Right atrium auricular region (tissue), 2 donors: ENCODE measurements around the gene P4HTM. TPM values are rescaled to one million over a fixed set of nuclear protein-coding genes. Genes with fewer than 3 reads are reported as not detected.

Experiments used
- DNase-seq: peaks from one replicate; pipeline ENCODE4 v3.0.0-alpha.2; 2019; ENCODE audit warnings: low spot score
- H3K27ac ChIP-seq, 2 donors: fragments of 200-600 bp; sonication (generic); 1 replicate in 1 of 2; 2 replicates in 1 of 2; pipeline ENCODE4 v1.5.1; 2016 to 2019
- H3K27me3 ChIP-seq, 2 donors: fragments of 200-600 bp; sonication (generic); one replicate each; pipeline versions ENCODE4 v1.5.1 to v1.6.0; 2017 to 2019
- H3K36me3 ChIP-seq: fragments of 200-600 bp; sonication (generic); one replicate; pipeline ENCODE4 v1.5.1; 2016
- H3K4me1 ChIP-seq, 2 donors: fragments of 200-600 bp; sonication (generic); one replicate each; pipeline versions ENCODE4 v1.5.1 to v1.6.0; 2017 to 2019
- H3K4me3 ChIP-seq, 2 donors: fragments of 200-600 bp; sonication (generic); 1 replicate in 1 of 2; 2 replicates in 1 of 2; pipeline ENCODE4 v1.5.1; 2017 to 2019; ENCODE audit warnings: mild to moderate bottlenecking in 1 of 2, moderate library complexity in 1 of 2
- H3K9me3 ChIP-seq, 2 donors: fragments of 200-600 bp; sonication (generic); one replicate each; pipeline ENCODE4 v1.5.1; 2019
- total RNA-seq, 2 donors: library from RNA; depleted of rRNA; stranded (reverse); fragments of >200 nt; gene quantifications; one replicate each; pipeline ENCODE4 v1.1.0, GENCODE V29; 2016
- TF ChIP-seq, protein P1 (sequence below), 2 donors: fragments of 200-600 bp; sonication (generic); IDR thresholded peaks; one replicate each; pipeline ENCODE4 v1.5.1; 2019; ENCODE audit warnings: antibody characterized with exemption in 2 of 2

Gene P4HTM
- total RNA-seq, 2 donors from 2014 or later: 40.5 to 45.4 TPM

- DNase-seq: no peak
- TF ChIP-seq, protein P1, sequence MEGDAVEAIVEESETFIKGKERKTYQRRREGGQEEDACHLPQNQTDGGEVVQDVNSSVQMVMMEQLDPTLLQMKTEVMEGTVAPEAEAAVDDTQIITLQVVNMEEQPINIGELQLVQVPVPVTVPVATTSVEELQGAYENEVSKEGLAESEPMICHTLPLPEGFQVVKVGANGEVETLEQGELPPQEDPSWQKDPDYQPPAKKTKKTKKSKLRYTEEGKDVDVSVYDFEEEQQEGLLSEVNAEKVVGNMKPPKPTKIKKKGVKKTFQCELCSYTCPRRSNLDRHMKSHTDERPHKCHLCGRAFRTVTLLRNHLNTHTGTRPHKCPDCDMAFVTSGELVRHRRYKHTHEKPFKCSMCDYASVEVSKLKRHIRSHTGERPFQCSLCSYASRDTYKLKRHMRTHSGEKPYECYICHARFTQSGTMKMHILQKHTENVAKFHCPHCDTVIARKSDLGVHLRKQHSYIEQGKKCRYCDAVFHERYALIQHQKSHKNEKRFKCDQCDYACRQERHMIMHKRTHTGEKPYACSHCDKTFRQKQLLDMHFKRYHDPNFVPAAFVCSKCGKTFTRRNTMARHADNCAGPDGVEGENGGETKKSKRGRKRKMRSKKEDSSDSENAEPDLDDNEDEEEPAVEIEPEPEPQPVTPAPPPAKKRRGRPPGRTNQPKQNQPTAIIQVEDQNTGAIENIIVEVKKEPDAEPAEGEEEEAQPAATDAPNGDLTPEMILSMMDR (IDR thresholded peaks at IDR 0.05): no peak
- peak overlapping the region; percentile 64 to 78 for H3K27ac ChIP-seq
Observed at GRCh38 chr3:49017229-49017970, 27.4 kb downstream of the P4HTM start.

GRCh38 chr3:49017971-49018706, 28.1 kb downstream of the P4HTM start, which contains the start of gene DALRD3:
TSS of gene DALRD3 (minus strand) at chr3:49018580. CDS start at chr3:49018564, 16 bp downstream.
- H3K27ac ChIP-seq: peak within 1 kb of the TSS; percentile 64 to 78
- peaks cover 0 to 48% of the 10 kb centered on the region in 2 donors for H3K4me1 ChIP-seq

More at GRCh38 chr3:49017229-49017970, 27.4 kb downstream of the P4HTM start:
- Histone ChIP-seq H3K27me3 (no peaks in the 10 kb centered on the region), H3K9me3 (no peaks in the 10 kb centered on the region), H3K4me1 (peaks cover 0 to 48% of the 10 kb centered on the region in 2 donors), H3K36me3 (peaks cover 26% of the 10 kb centered on the region), H3K4me3 (peak overlapping the region; percentile 74 to 90)

DNA sequence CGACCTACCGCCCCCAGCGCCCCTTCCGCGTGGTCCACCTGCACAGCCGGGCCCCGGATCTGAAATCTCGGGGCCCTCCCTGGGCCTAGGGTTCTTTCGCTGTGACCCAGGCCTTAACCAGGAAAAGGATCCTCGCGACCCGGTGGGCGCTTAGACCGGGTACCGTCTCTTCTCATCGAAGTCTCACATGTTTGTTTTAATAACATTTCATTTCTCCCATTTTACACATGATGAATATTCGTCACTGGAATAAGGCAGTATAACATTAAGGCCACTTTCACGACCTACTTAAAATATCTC, 28.6 kb downstream of the P4HTM start:
- TF ChIP-seq, protein P1 (IDR thresholded peaks at IDR 0.05): no peak
- peaks cover 0 to 49% of the 10 kb centered on the region in 2 donors for H3K4me1 ChIP-seq
- peak overlapping the region; percentile 64 to 78 for H3K27ac ChIP-seq
- no peaks in the 10 kb centered on the region for H3K9me3 ChIP-seq
- no peak for DNase-seq
- peak overlapping the region; percentile 74 to 90 for H3K4me3 ChIP-seq
- H3K27me3 ChIP-seq: no peaks in the 10 kb centered on the region
- peaks cover 34% of the 10 kb centered on the region for H3K36me3 ChIP-seq

More at GRCh38 chr3:49017971-49018706, 28.1 kb downstream of the P4HTM start, which contains the start of gene DALRD3:
- no peak for DNase-seq
- TF ChIP-seq, protein P1 (IDR thresholded peaks at IDR 0.05): no peak
- peak within 1 kb of the TSS; percentile 74 to 90 for H3K4me3 ChIP-seq
- peaks cover 29% of the 10 kb centered on the region for H3K36me3 ChIP-seq
- no peaks in the 10 kb centered on the region for H3K27me3 ChIP-seq
- H3K9me3 ChIP-seq: no peaks in the 10 kb centered on the region

- Histone ChIP-seq H3K9me3 (no peaks in the 10 kb centered on the region), H3K36me3 (peaks cover 39% of the 10 kb centered on the region), H3K4me1 (peaks cover 0 to 50% of the 10 kb centered on the region in 2 donors), H3K27ac (peak overlapping the region; percentile 100), H3K27me3 (no peaks in the 10 kb centered on the region), H3K4me3 (peak overlapping the region; percentile 85 to 94)
- TF ChIP-seq, protein P1 (IDR thresholded peaks at IDR 0.05): no peak
- DNase-seq: no peak
Observed at GRCh38 chr3:49019941-49020329, 29.9 kb downstream of the P4HTM start.

GRCh38 chr3:49020330-49021212, 30.5 kb downstream of the P4HTM start:
- H3K27ac ChIP-seq: peak overlapping the region; percentile 100
- TF ChIP-seq, protein P1 (IDR thresholded peaks at IDR 0.05): no peak
- H3K4me3 ChIP-seq: peak overlapping the region; percentile 85 to 94
- H3K4me1 ChIP-seq: peaks cover 0 to 57% of the 10 kb centered on the region in 2 donors
- no peak for DNase-seq
- no peaks in the 10 kb centered on the region for H3K9me3 ChIP-seq
- peaks cover 39% of the 10 kb centered on the region for H3K36me3 ChIP-seq
- no peaks in the 10 kb centered on the region for H3K27me3 ChIP-seq
